Mucosa of stomach (tissue), 1 donor: ENCODE results near the gene RIF1.

ENCODE experiments used
- H3K27me3 ChIP-seq: one replicate; pipeline ENCODE4 v1.7.0; 2013; ENCODE audit warnings: mild to moderate bottlenecking, low read length; ENCODE audit not compliant: control insufficient read depth, insufficient read depth
- H3K36me3 ChIP-seq: one replicate; pipeline ENCODE4 v1.7.0; 2013; ENCODE audit warnings: low read length; ENCODE audit not compliant: control insufficient read depth, insufficient read depth
- H3K4me1 ChIP-seq: one replicate; pipeline ENCODE4 v1.7.0; 2013; ENCODE audit warnings: mild to moderate bottlenecking, low read length; ENCODE audit not compliant: control insufficient read depth, insufficient read depth
- H3K4me3 ChIP-seq: one replicate; pipeline ENCODE4 v1.7.0; 2013; ENCODE audit warnings: low read length
- H3K9ac ChIP-seq: one replicate; pipeline ENCODE4 v1.7.0; 2013; ENCODE audit warnings: mild to moderate bottlenecking, low read length, moderate library complexity
- H3K9me3 ChIP-seq: one replicate; pipeline ENCODE4 v1.7.0; 2013; ENCODE audit warnings: mild to moderate bottlenecking, low read length, moderate library complexity; ENCODE audit not compliant: control insufficient read depth
- donor health status: Pancreatic carcinoma.

The RIF1 gene

DNA sequence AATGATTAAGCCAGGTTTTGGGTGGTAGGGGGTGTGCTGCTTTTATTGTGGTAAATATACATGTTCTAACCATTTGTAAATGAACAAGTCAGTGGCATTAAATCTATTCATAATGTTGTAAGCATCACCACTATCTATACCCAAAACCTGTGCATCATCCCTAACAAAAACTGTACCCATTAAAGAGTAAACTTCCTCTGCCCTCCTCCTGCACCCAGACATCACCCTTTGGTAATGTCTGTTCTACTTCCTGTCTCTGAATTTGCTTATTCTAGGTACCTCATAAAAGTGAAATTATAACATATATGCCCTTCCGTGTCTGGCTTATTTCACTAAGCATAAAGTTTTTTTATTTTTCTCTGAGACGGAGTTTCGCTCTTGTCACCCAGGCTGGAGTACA lies 14.1 kb downstream of the RIF1 start:
- H3K36me3 ChIP-seq: no peaks in the 10 kb centered on the region
- H3K9me3 ChIP-seq: no peaks in the 10 kb centered on the region
- no peaks in the 10 kb centered on the region for H3K4me1 ChIP-seq
- no peaks in the 10 kb centered on the region for H3K27me3 ChIP-seq
- no peak overlapping the region for H3K9ac ChIP-seq
- no peak overlapping the region for H3K4me3 ChIP-seq

- Histone ChIP-seq H3K4me1 (no peaks in the 10 kb centered on the region), H3K36me3 (no peaks in the 10 kb centered on the region), H3K9ac (no peak overlapping the region), H3K27me3 (no peaks in the 10 kb centered on the region), H3K9me3 (no peaks in the 10 kb centered on the region), H3K4me3 (no peak overlapping the region)
Measured at GRCh38 chr2:151437630-151438029, 27.9 kb downstream of the RIF1 start.

DNA sequence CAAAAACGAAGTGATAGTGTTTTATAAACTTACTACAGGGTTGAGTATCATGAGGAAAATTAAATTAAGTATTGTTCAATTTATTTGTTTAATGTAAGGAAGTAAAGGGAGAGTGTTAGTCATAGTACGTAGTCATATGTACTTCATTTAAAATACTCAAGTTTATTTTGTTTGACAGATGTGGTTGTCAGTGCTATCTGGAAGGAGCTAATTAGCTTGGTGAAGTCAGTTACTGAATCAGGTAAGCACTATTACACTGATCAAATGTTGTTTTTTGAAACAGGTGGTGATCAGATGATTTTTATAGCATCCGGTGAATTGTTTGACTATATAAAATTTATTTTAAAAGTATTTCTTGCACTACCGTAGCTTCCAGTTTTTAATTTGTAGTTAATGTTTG lies 28.8 kb downstream of the RIF1 start:
- H3K36me3 ChIP-seq: no peaks in the 10 kb centered on the region
- no peaks in the 10 kb centered on the region for H3K9me3 ChIP-seq
- no peak overlapping the region for H3K4me3 ChIP-seq
- no peak overlapping the region for H3K9ac ChIP-seq
- H3K4me1 ChIP-seq: no peaks in the 10 kb centered on the region
- no peaks in the 10 kb centered on the region for H3K27me3 ChIP-seq

DNA sequence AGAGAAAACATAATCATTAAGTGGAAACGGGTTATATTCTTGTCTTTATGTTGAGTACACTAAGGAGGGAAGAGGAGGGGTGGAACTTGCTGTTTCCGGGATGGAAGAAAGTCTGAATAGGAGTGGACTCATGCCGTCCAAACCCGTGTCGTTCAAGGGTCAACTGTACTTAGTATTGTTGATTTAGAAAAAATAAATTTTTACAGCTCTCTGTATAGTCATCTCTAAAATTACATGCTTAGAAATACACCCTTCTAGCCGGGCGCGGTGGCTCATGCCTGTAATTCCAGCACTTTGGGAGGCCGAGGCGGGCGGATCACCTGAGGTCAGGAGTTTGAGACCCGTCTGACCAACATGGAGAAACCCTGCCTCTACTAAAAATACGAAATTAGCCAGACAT lies 29.4 kb downstream of the RIF1 start:
- no peak overlapping the region for H3K9ac ChIP-seq
- no peaks in the 10 kb centered on the region for H3K36me3 ChIP-seq
- no peak overlapping the region for H3K4me3 ChIP-seq
- H3K27me3 ChIP-seq: no peaks in the 10 kb centered on the region
- H3K9me3 ChIP-seq: no peaks in the 10 kb centered on the region
- no peaks in the 10 kb centered on the region for H3K4me1 ChIP-seq

DNA sequence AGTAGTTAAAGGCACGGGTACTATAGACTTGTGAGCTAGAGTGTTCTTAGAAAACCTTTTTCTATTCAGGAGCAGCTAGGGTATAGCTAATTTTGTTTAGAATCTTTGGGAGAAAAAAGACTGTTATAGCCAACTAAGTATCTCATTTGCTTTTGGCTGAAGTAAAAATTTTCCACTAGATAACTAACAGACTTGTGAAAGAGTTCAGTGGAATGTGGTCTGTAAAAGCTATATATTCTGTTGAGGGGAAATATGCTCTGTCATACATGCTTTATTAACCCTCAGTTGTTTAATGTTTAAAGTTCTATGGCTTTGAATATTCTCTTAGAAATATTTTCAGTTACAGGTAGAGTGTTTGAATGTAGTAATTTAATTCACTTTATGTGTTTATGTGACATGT lies 49.7 kb downstream of the RIF1 start:
- Histone ChIP-seq H3K9ac (no peak overlapping the region), H3K27me3 (no peaks in the 10 kb centered on the region), H3K36me3 (no peaks in the 10 kb centered on the region)

GRCh38 chr2:151465771-151466170 lies 56.1 kb downstream of the RIF1 start:
- Histone ChIP-seq H3K4me1 (no peaks in the 10 kb centered on the region), H3K9me3 (no peaks in the 10 kb centered on the region), H3K27me3 (no peaks in the 10 kb centered on the region), H3K9ac (no peak overlapping the region), H3K36me3 (peaks cover 7% of the 10 kb centered on the region), H3K4me3 (no peak overlapping the region)

More for the DNA sequence above, 49.7 kb downstream of the RIF1 start:
- Histone ChIP-seq H3K4me3 (no peak overlapping the region), H3K4me1 (no peaks in the 10 kb centered on the region), H3K9me3 (no peaks in the 10 kb centered on the region)

DNA sequence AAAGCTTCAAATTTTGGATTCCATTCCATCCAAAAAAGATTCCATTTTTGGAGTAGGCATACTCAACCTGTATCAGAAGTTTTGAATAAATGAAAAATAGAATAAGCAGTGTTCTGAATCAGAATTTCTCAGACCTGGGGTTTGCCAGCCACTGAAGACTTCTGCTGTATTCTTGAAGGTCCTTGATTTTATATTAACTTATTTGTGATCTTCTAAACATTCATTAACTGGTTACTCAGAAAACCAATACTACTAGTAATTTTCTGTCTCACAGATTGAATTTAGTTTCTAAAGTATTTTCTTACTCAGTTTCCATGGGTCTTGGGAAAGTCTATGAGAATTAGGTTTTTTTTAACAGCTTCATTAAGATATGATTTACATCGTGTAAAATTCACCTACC lies 60.9 kb downstream of the RIF1 start:
- Histone ChIP-seq H3K4me1 (no peaks in the 10 kb centered on the region), H3K9me3 (no peaks in the 10 kb centered on the region), H3K4me3 (no peak overlapping the region), H3K27me3 (no peaks in the 10 kb centered on the region), H3K9ac (no peak overlapping the region), H3K36me3 (peaks cover 5% of the 10 kb centered on the region)

- H3K9ac ChIP-seq: no peak overlapping the region
- no peaks in the 10 kb centered on the region for H3K4me1 ChIP-seq
- H3K36me3 ChIP-seq: no peaks in the 10 kb centered on the region
- H3K27me3 ChIP-seq: no peaks in the 10 kb centered on the region
- H3K4me3 ChIP-seq: no peak overlapping the region
- H3K9me3 ChIP-seq: no peaks in the 10 kb centered on the region
Measured at GRCh38 chr2:151472966-151473365, 63.3 kb downstream of the RIF1 start.

DNA sequence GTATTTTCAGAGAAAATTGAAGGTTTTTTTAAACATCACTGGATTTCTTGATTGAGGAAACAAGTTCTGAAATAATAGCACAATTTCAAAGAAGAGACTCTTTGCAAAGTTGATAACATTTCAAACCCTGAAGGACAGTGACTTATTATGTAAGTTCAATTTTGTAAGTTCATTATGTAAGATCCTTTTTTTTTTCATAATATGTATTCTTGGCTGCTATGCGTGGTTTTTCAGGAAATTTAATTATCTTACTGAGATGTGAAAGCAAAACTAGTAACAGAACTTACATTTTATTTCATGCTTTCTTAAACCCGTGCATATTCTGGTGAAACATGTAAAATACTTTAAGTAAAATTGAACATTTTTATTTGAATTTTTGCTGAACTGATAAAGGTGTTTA lies 65.4 kb downstream of the RIF1 start:
- no peak overlapping the region for H3K4me3 ChIP-seq
- H3K9me3 ChIP-seq: no peaks in the 10 kb centered on the region
- H3K9ac ChIP-seq: no peak overlapping the region
- no peaks in the 10 kb centered on the region for H3K27me3 ChIP-seq
- H3K4me1 ChIP-seq: no peaks in the 10 kb centered on the region
- H3K36me3 ChIP-seq: no peaks in the 10 kb centered on the region

GRCh38 chr2:151476287-151476686 lies 66.6 kb downstream of the RIF1 start:
- no peaks in the 10 kb centered on the region for H3K36me3 ChIP-seq
- no peaks in the 10 kb centered on the region for H3K4me1 ChIP-seq
- no peak overlapping the region for H3K4me3 ChIP-seq
- no peaks in the 10 kb centered on the region for H3K27me3 ChIP-seq
- H3K9ac ChIP-seq: no peak overlapping the region
- H3K9me3 ChIP-seq: no peaks in the 10 kb centered on the region

DNA sequence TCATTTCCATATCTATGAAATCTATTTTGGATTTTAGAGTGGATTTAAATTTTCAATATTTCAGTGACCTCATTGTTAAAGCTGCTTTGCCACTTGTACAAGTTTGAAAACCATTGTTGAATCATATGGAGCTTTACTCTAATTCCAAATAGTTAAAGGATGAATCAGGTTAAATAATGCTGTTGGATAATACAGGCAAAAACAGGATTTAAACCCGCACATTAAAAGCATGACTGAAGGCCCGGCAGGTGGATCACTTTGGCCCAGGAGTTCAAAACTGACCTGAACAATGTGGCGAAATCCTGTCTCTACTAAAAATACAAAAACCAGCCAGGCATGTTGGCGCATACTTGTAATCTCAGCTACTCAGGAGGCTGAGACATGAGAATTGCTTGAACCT lies 68.3 kb downstream of the RIF1 start:
- no peaks in the 10 kb centered on the region for H3K36me3 ChIP-seq
- no peak overlapping the region for H3K9ac ChIP-seq
- H3K27me3 ChIP-seq: no peaks in the 10 kb centered on the region
- no peaks in the 10 kb centered on the region for H3K9me3 ChIP-seq
- H3K4me1 ChIP-seq: no peaks in the 10 kb centered on the region
- H3K4me3 ChIP-seq: no peak overlapping the region

DNA sequence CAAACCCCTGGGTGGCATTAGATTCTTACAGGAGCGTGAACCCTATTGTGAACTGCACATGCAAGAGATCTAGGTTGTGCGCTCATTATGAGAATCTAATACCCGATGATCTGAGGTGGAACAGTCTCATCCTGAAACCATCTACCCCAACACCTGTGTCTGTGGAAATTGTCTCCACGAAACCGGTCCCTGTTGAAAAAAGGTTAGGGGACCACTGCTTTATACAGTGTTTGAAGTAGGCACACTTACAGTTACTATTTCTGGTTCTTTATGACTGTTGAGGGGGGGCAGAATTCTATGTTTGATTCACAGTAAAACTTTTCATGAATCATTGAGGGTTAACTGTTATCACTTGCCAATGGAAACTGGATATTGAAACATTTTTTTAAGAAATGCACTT lies 72.0 kb downstream of the RIF1 start:
- Histone ChIP-seq H3K9ac (no peak overlapping the region), H3K4me1 (no peaks in the 10 kb centered on the region), H3K9me3 (no peaks in the 10 kb centered on the region), H3K4me3 (no peak overlapping the region), H3K27me3 (no peaks in the 10 kb centered on the region), H3K36me3 (no peaks in the 10 kb centered on the region)

DNA sequence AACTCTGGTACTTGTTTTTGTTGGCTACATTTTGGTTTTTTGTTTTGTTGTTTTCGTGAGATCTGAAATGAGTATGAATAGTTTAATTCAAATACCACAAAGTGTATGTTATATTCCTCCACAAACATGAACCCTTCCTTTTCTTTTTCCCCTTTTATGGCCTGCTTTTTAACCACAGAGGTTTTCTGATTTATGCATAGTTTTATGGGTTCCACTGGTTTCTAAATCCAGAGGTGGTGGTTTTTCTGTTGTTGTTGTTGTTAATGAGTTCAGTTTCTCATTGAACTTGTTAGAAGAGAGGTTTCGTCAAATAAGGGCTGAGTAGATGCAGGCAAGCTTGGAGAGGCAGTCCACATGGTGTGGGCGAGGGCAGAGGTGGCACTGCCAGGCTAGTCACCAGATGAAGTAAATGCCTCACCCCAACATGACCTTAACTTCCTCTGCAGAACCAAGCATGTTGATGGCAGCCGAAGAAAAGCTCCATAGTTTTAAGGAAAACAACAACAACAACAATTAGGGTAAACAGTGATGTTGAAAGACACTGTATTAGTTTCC lies 72.5 kb downstream of the RIF1 start:
- no peaks in the 10 kb centered on the region for H3K9me3 ChIP-seq
- H3K36me3 ChIP-seq: no peaks in the 10 kb centered on the region
- H3K4me3 ChIP-seq: no peak overlapping the region
- no peak overlapping the region for H3K9ac ChIP-seq
- H3K27me3 ChIP-seq: no peaks in the 10 kb centered on the region
- no peaks in the 10 kb centered on the region for H3K4me1 ChIP-seq
